BJ (cell line): ENCODE data around the gene FCSK. TPM values are rescaled to one million over a fixed set of nuclear protein-coding genes. Genes with fewer than 3 reads are reported as not detected.

Experiments used
- CTCF ChIA-PET: fragments of 350-600 bp; formaldehyde crosslinking; extraction: SDS; loops from one replicate; lab custom pipeline; 2021; ENCODE audit warnings: antibody characterized with exemption, inconsistent platforms; lab: Yijun Ruan, JAX
- POLR2A ChIA-PET: fragments of 300-600 bp; sonication (Branson Sonifier 250); formaldehyde crosslinking; extraction: SDS; loops from one replicate; lab custom pipeline; 2021; ENCODE audit warnings: antibody characterized with exemption; lab: Charles Lee
- DNase-seq: peaks from one replicate; pipeline ENCODE4 v3.0.0-alpha.2; 2011; ENCODE audit warnings: low read depth
- H3K27me3 ChIP-seq: 2 replicates; pipeline ENCODE4 v1.6.0; 2011; ENCODE audit warnings: low read length; ENCODE audit not compliant: control insufficient read depth, insufficient read depth
- H3K36me3 ChIP-seq: 2 replicates; pipeline ENCODE4 v1.5.1; 2011; ENCODE audit warnings: low read length; ENCODE audit not compliant: control insufficient read depth, insufficient read depth
- H3K4me3 ChIP-seq: 2 replicates; pipeline ENCODE4 v1.5.1; 2011; ENCODE audit warnings: low read depth, mild to moderate bottlenecking, control low read depth, low read length
- CTCF ChIP-seq: IDR thresholded peaks from 2 replicates; pipeline ENCODE4 v1.5.1; 2011; ENCODE audit warnings: low read depth, mild to moderate bottlenecking, control low read depth, inconsistent platforms, low read length, moderate library complexity; ENCODE audit not compliant: insufficient read depth
- polyA plus RNA-seq: library from polyadenylated mRNA; depleted of rRNA; stranded (reverse); fragments of >200 nt; gene quantifications from 2 replicates; pipeline ENCODE4 v1.2.3, GENCODE V29; 2011; rRNA removed
- small RNA-seq: library from RNA; depleted of rRNA; stranded (forward); fragments of <200 nt; gene quantifications from one replicate; pipeline ENCODE3, GENCODE V24; 2012; ENCODE audit warnings: low replicate concordance, low read depth; ENCODE audit not compliant: insufficient read length

The FCSK gene
- polyA plus RNA-seq, 1 experiment, result 9.0 TPM

- ChIA-PET CTCF (interaction anchor here (1.4 to 2.1 kb wide), 3 partner anchors 16 to 127 kb away, joined by 4 to 9 read pairs (median 5); no protein-coding TSS in a partner anchor), POLR2A (no interaction called here)
- no peak overlapping the region for H3K4me3 ChIP-seq
- peaks cover 11% of the 10 kb centered on the region for H3K36me3 ChIP-seq
- DNase-seq, result no peak
- no peaks in the 10 kb centered on the region for H3K27me3 ChIP-seq
- no peak for TF ChIP-seq CTCF
These were observed 73.1 kb downstream of the FCSK start for GRCh38 chr16:70527315-70527996.

GRCh38 chr16:70529051-70529777 is 74.8 kb downstream of the FCSK start:
- H3K36me3 ChIP-seq, result peaks cover 14% of the 10 kb centered on the region
- H3K4me3 ChIP-seq, result no peak overlapping the region
- H3K27me3 ChIP-seq, result no peaks in the 10 kb centered on the region
- peak; percentile 26 for DNase-seq
- ChIA-PET CTCF (interaction anchor here (0.9 to 3.9 kb wide), 6 partner anchors 15 to 242 kb away, joined by 3 to 14 read pairs (median 6); no protein-coding TSS in a partner anchor), POLR2A (no interaction called here)
- peak; percentile 54 for TF ChIP-seq CTCF

Small RNAs within 50 kb of the gene (small RNA-seq; reads per million reads assigned to genes)
- gene RNU6-23P, result not detected
- gene RPS27P26, result not detected
- 84.7 reads per million, percentile 91 among the genes with 10 or more reads in this experiment for gene SNORD111B

Other genes starting within 250 kb of the FCSK start
- 10.6 and 14.9 TPM in 2 replicates for gene EXOSC6, start 202.7 kb upstream of the FCSK start, polyA plus RNA-seq
- 178 and 234 TPM in 2 replicates for gene AARS1, start 165.1 kb upstream of the FCSK start, polyA plus RNA-seq
- 33.6 and 55.9 TPM in 2 replicates for gene DDX19B, start 155.4 kb upstream of the FCSK start, polyA plus RNA-seq
- 39.5 and 42.9 TPM in 2 replicates for gene DDX19A, start 107.7 kb upstream of the FCSK start, polyA plus RNA-seq
- 20.3 and 24.7 TPM in 2 replicates for gene ST3GAL2, start 15.5 kb upstream of the FCSK start, polyA plus RNA-seq
- 54.3 and 71.7 TPM in 2 replicates for gene COG4, start 69.0 kb downstream of the FCSK start, polyA plus RNA-seq
- gene SF3B3, start 69.2 kb downstream of the FCSK start, polyA plus RNA-seq, result 89.5 and 96.2 TPM in 2 replicates
- gene IL34, start 192.0 kb downstream of the FCSK start, polyA plus RNA-seq, result 0.45 and 0.70 TPM in 2 replicates
- gene MTSS2, start 231.5 kb downstream of the FCSK start, polyA plus RNA-seq, result 86.4 and 170 TPM in 2 replicates